Measurements from ENCODE around the gene INPP4A. TPM values are rescaled to one million over a fixed set of nuclear protein-coding genes. Genes with fewer than 3 reads are reported as not detected.

Gene INPP4A
- total and polyA plus RNA-seq, 7 experiments from 2014 or later = 51.4 to 165 (median 145) TPM

DNA sequence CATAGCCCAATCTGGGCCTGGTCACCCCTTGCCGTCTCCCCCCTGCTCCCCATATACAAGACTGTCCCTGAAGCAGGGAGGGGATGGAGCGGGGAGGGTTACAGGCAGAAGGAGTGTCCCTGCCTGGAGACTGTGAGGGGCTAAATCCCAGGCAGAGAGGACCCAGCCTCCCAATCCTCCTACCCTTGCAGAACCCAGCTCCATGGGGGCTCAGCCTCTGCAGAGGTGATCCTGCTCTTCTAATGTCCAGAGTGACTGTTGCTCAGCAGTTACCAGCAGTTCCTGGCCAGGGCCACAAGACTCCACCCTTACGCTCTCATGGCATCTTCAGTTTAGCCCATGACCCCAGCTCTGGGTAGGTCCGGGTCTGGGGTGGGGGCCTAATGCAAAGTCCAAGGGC, 105.5 kb downstream of the INPP4A start:
- POLR2A ChIA-PET = interaction anchor here (0.5 kb wide), 1 partner anchor 103 kb away, joined by 3 read pairs; no protein-coding TSS in a partner anchor
- intact Hi-C loops (cut with micrococcal nuclease) = loop anchor here (1.0 to 5.0 kb wide), 2 partner anchors 93 to 137 kb away; no protein-coding TSS in a partner anchor
- peaks cover 31 to 93% (median 33%) of the 10 kb centered on the region in 3 experiments for H3K36me3 ChIP-seq (ENCODE audit: control insufficient read depth in 2 of 3, insufficient read depth in 3 of 3, low read length in 3 of 3)
- no peaks in the 10 kb centered on the region for H3K9me3 ChIP-seq (ENCODE audit: control insufficient read depth in 2 of 3, low read length in 3 of 3)
- peak overlapping the region; percentile 39 to 89 (median 71) for H3K27ac Mint-ChIP-seq
- H3K4me3 ChIP-seq (ENCODE audit: low read length) = no peak overlapping the region
- H3K27ac ChIP-seq (ENCODE audit: low read depth, low read length) = no peak overlapping the region
- peak overlapping the region in 2 of 10 donors; percentile 2 to 10 for H3K4me3 Mint-ChIP-seq
- H3K27me3 ChIP-seq (ENCODE audit: control insufficient read depth in 2 of 2, insufficient read depth in 2 of 2, low read length in 2 of 2) = no peaks in the 10 kb centered on the region
- no peaks in the 10 kb centered on the region for H3K27me3 Mint-ChIP-seq
- peaks cover 0 to 11% of the 10 kb centered on the region in 2 donors for H3K4me1 ChIP-seq (ENCODE audit: control insufficient read depth in 2 of 2, insufficient read depth in 2 of 2, low read length in 2 of 2)
- peaks cover 31 to 63% (median 43%) of the 10 kb centered on the region in 5 donors for H3K36me3 Mint-ChIP-seq
- ATAC-seq = no peak
- CTCF ChIA-PET = no interaction called here
- peaks cover 37 to 72% (median 55%) of the 10 kb centered on the region in 7 donors for H3K4me1 Mint-ChIP-seq
- no peaks in the 10 kb centered on the region for H3K9me3 Mint-ChIP-seq
- DNase-seq = no peak

GRCh38 chr2:98551316-98551715, 106.7 kb downstream of the INPP4A start:
- no peaks in the 10 kb centered on the region for H3K27me3 Mint-ChIP-seq
- Histone ChIP-seq H3K27me3 (ENCODE audit: control insufficient read depth in 2 of 2, insufficient read depth in 2 of 2, low read length in 2 of 2) (no peaks in the 10 kb centered on the region), H3K4me3 (ENCODE audit: low read length) (no peak overlapping the region), H3K27ac (ENCODE audit: low read depth, low read length) (no peak overlapping the region), H3K9me3 (ENCODE audit: control insufficient read depth in 2 of 3, low read length in 3 of 3) (no peaks in the 10 kb centered on the region), H3K36me3 (ENCODE audit: control insufficient read depth in 2 of 3, insufficient read depth in 3 of 3, low read length in 3 of 3) (peaks cover 27 to 93% (median 27%) of the 10 kb centered on the region in 3 experiments), H3K4me1 (ENCODE audit: control insufficient read depth in 2 of 2, insufficient read depth in 2 of 2, low read length in 2 of 2) (peaks cover 0 to 9% of the 10 kb centered on the region in 2 donors)
- no peaks in the 10 kb centered on the region for H3K9me3 Mint-ChIP-seq
- H3K27ac Mint-ChIP-seq = peak overlapping the region; percentile 42 to 89 (median 81)
- DNase-seq (peak in 2 of 9 donors; percentile 3 to 64), ATAC-seq (peak; percentile 71)
- peaks cover 29 to 64% (median 41%) of the 10 kb centered on the region in 5 donors for H3K36me3 Mint-ChIP-seq
- ChIA-PET CTCF (no interaction called here), POLR2A (no interaction called here)
- peaks cover 34 to 79% (median 63%) of the 10 kb centered on the region in 7 donors for H3K4me1 Mint-ChIP-seq
- H3K4me3 Mint-ChIP-seq = peak overlapping the region in 1 of 10 donors; percentile 69
- intact Hi-C loops (cut with micrococcal nuclease) = loop anchor here in 1 of 2 donors (5.0 kb wide), 1 partner anchor 94 kb away; no protein-coding TSS in a partner anchor

DNA sequence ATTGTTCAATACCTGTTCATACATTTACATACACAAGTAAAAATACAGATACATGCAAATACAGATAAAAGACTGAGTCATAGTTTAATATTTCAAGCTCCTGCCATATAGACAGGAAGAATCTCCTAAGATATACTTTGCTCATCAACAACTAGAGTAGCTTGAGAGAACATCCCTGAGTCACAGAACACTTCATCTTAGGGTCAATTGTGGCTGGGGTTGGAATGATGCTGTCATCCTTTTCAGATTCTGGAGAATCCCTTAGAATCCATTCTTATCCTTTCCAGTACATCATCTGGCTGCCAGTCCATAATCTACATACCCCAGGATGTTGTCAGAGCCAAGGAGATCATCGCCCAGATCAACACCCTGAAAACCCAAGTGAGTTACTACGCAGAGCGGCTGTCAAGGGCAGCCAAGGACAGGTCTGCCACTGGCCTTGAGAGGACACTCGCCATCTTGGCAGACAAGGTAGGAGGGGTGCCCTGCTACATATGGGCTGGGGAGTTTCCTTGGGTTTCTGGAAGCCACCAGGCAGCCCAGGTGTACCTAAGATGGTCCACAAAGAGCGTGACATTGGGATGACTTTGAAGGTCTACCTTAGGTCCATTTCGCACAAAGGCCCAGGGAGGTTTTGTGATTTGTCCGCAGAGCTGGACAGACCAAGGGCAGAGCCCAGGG, 108.0 kb downstream of the INPP4A start:
- Mint-ChIP-seq H3K4me1 (peaks cover 32 to 72% (median 56%) of the 10 kb centered on the region in 7 donors), H3K36me3 (peaks cover 18 to 55% (median 32%) of the 10 kb centered on the region in 5 donors), H3K27ac (peak overlapping the region in 8 of 9 donors; percentile 3 to 89 (median 58)), H3K9me3 (no peaks in the 10 kb centered on the region), H3K4me3 (peak overlapping the region in 1 of 10 donors; percentile 38), H3K27me3 (no peaks in the 10 kb centered on the region)
- no peak overlapping the region for H3K4me3 ChIP-seq (ENCODE audit: low read length)
- no peaks in the 10 kb centered on the region for H3K27me3 ChIP-seq (ENCODE audit: control insufficient read depth in 2 of 2, insufficient read depth in 2 of 2, low read length in 2 of 2)
- ATAC-seq (no peak), DNase-seq (no peak)
- no peak overlapping the region for H3K27ac ChIP-seq (ENCODE audit: low read depth, low read length)
- H3K9me3 ChIP-seq (ENCODE audit: control insufficient read depth in 2 of 3, low read length in 3 of 3) = no peaks in the 10 kb centered on the region
- ChIA-PET POLR2A (interaction anchor here (0.7 kb wide), 1 partner anchor 62 kb away, joined by 3 read pairs; no protein-coding TSS in a partner anchor), CTCF (no interaction called here)
- H3K36me3 ChIP-seq (ENCODE audit: control insufficient read depth in 2 of 3, insufficient read depth in 3 of 3, low read length in 3 of 3) = peaks cover 18 to 89% (median 31%) of the 10 kb centered on the region in 3 experiments
- H3K4me1 ChIP-seq (ENCODE audit: control insufficient read depth in 2 of 2, insufficient read depth in 2 of 2, low read length in 2 of 2) = peaks cover 0 to 3% of the 10 kb centered on the region in 2 donors
- intact Hi-C loops (cut with micrococcal nuclease) = loop anchor here in 1 of 2 donors (5.0 kb wide), 1 partner anchor 95 kb away; no protein-coding TSS in a partner anchor

- intact Hi-C loops (cut with micrococcal nuclease) = loop anchor here in 1 of 2 donors (5.0 kb wide), 1 partner anchor 97 kb away; no protein-coding TSS in a partner anchor
- Histone ChIP-seq H3K27ac (ENCODE audit: low read depth, low read length) (peak overlapping the region; percentile 22), H3K4me3 (ENCODE audit: low read length) (no peak overlapping the region), H3K27me3 (ENCODE audit: control insufficient read depth in 2 of 2, insufficient read depth in 2 of 2, low read length in 2 of 2) (no peaks in the 10 kb centered on the region), H3K36me3 (ENCODE audit: control insufficient read depth in 2 of 3, insufficient read depth in 3 of 3, low read length in 3 of 3) (peaks cover 18 to 87% (median 33%) of the 10 kb centered on the region in 3 experiments), H3K9me3 (ENCODE audit: control insufficient read depth in 2 of 3, low read length in 3 of 3) (no peaks in the 10 kb centered on the region), H3K4me1 (ENCODE audit: control insufficient read depth in 2 of 2, insufficient read depth in 2 of 2, low read length in 2 of 2) (peaks cover 0 to 3% of the 10 kb centered on the region in 2 donors)
- Mint-ChIP-seq H3K4me3 (no peak overlapping the region), H3K27ac (peak overlapping the region in 8 of 9 donors; percentile 29 to 86 (median 82)), H3K9me3 (no peaks in the 10 kb centered on the region), H3K4me1 (peaks cover 29 to 75% (median 47%) of the 10 kb centered on the region in 7 donors), H3K36me3 (peaks cover 17 to 63% (median 38%) of the 10 kb centered on the region in 5 donors), H3K27me3 (no peaks in the 10 kb centered on the region)
- ATAC-seq = no peak
- ChIA-PET CTCF (no interaction called here), POLR2A (no interaction called here)
- DNase-seq = no peak
Observed at GRCh38 chr2:98554116-98554861, 109.6 kb downstream of the INPP4A start.

GRCh38 chr2:98555696-98556095, 111.0 kb downstream of the INPP4A start:
- DNase-seq (no peak), ATAC-seq (no peak)
- peaks cover 0 to 3% of the 10 kb centered on the region in 2 donors for H3K4me1 ChIP-seq (ENCODE audit: control insufficient read depth in 2 of 2, insufficient read depth in 2 of 2, low read length in 2 of 2)
- Mint-ChIP-seq H3K36me3 (peaks cover 16 to 69% (median 39%) of the 10 kb centered on the region in 5 donors), H3K4me1 (peaks cover 26 to 76% (median 41%) of the 10 kb centered on the region in 7 donors), H3K9me3 (no peaks in the 10 kb centered on the region), H3K27me3 (no peaks in the 10 kb centered on the region), H3K27ac (peak overlapping the region in 7 of 9 donors; percentile 16 to 83 (median 80)), H3K4me3 (no peak overlapping the region)
- no peak overlapping the region for H3K4me3 ChIP-seq (ENCODE audit: low read length)
- no peaks in the 10 kb centered on the region for H3K27me3 ChIP-seq (ENCODE audit: control insufficient read depth in 2 of 2, insufficient read depth in 2 of 2, low read length in 2 of 2)
- H3K9me3 ChIP-seq (ENCODE audit: control insufficient read depth in 2 of 3, low read length in 3 of 3) = no peaks in the 10 kb centered on the region
- no peak overlapping the region for H3K27ac ChIP-seq (ENCODE audit: low read depth, low read length)
- ChIA-PET POLR2A (interaction anchor here (1.0 kb wide), 1 partner anchor 13 kb away, joined by 3 read pairs; no protein-coding TSS in a partner anchor), CTCF (no interaction called here)
- peaks cover 18 to 87% (median 33%) of the 10 kb centered on the region in 3 experiments for H3K36me3 ChIP-seq (ENCODE audit: control insufficient read depth in 2 of 3, insufficient read depth in 3 of 3, low read length in 3 of 3)
- intact Hi-C loops (cut with micrococcal nuclease) = no loop called here

GRCh38 chr2:98556344-98557033, 111.8 kb downstream of the INPP4A start:
- Histone ChIP-seq H3K27me3 (ENCODE audit: control insufficient read depth in 2 of 2, insufficient read depth in 2 of 2, low read length in 2 of 2) (no peaks in the 10 kb centered on the region), H3K4me1 (ENCODE audit: control insufficient read depth in 2 of 2, insufficient read depth in 2 of 2, low read length in 2 of 2) (no peaks in the 10 kb centered on the region), H3K4me3 (ENCODE audit: low read length) (no peak overlapping the region), H3K36me3 (ENCODE audit: control insufficient read depth in 2 of 3, insufficient read depth in 3 of 3, low read length in 3 of 3) (peaks cover 18 to 90% (median 38%) of the 10 kb centered on the region in 3 experiments), H3K9me3 (ENCODE audit: control insufficient read depth in 2 of 3, low read length in 3 of 3) (no peaks in the 10 kb centered on the region), H3K27ac (ENCODE audit: low read depth, low read length) (peak overlapping the region; percentile 35)
- ChIA-PET CTCF (interaction anchor here (0.5 to 2.5 kb wide), 3 partner anchors 14 to 144 kb away, joined by 3 to 8 read pairs (median 3); no protein-coding TSS in a partner anchor), POLR2A (interaction anchor here (1.0 kb wide), 1 partner anchor 14 kb away, joined by 3 read pairs; no protein-coding TSS in a partner anchor)
- Mint-ChIP-seq H3K4me3 (peak overlapping the region in 1 of 10 donors; percentile 14), H3K4me1 (peaks cover 19 to 75% (median 38%) of the 10 kb centered on the region in 7 donors), H3K9me3 (no peaks in the 10 kb centered on the region), H3K36me3 (peaks cover 16 to 68% (median 43%) of the 10 kb centered on the region in 5 donors), H3K27ac (peak overlapping the region; percentile 13 to 90 (median 81)), H3K27me3 (no peaks in the 10 kb centered on the region)
- intact Hi-C loops (cut with micrococcal nuclease) = no loop called here
- DNase-seq (no peak), ATAC-seq (peak; percentile 46)

Measured in naive thymus-derived CD4-positive, alpha-beta T cell (primary cell).